GM23338 (cell line): ENCODE data around the gene SLC9A3. TPM values are rescaled to one million over a fixed set of nuclear protein-coding genes. Genes with fewer than 3 reads are reported as not detected.

Experiments
- ATAC-seq: fragments of 200-7000 bp; cut with Tn5 transposase; 3 replicates; pipeline ENCODE4 v1.9.1; 2020
- DNase-seq: peaks from one replicate; pipeline ENCODE4 v3.0.0-alpha.2; 2015; ENCODE audit warnings: low spot score
- H2AFZ ChIP-seq: fragments of 200-600 bp; sonication (generic); 2 replicates; pipeline ENCODE4 v1.8.0; 2016; ENCODE audit warnings: antibody characterized with exemption, mild to moderate bottlenecking, moderate library complexity
- H3F3A ChIP-seq: fragments of 200-600 bp; sonication (generic); replicated peaks from 2 replicates; pipeline ENCODE4 v1.8.0; 2017; ENCODE audit warnings: antibody characterized with exemption, mixed run types, low read depth
- H3K27ac ChIP-seq: fragments of 200-600 bp; sonication (generic); 2 replicates; pipeline ENCODE4 v1.6.1; 2016; ENCODE audit warnings: low read depth
- H3K27me3 ChIP-seq: fragments of 200-600 bp; sonication (generic); 2 replicates; pipeline ENCODE4 v1.8.0; 2016; ENCODE audit warnings: mild to moderate bottlenecking, mixed run types, moderate library complexity; ENCODE audit not compliant: insufficient read depth
- H3K36me3 ChIP-seq: fragments of 200-600 bp; sonication (generic); 2 replicates; pipeline ENCODE4 v1.8.0; 2016; ENCODE audit warnings: mild to moderate bottlenecking; ENCODE audit not compliant: insufficient read depth
- H3K4me1 ChIP-seq: fragments of 200-600 bp; sonication (generic); 2 replicates; pipeline ENCODE4 v1.8.0; 2016; ENCODE audit warnings: mild to moderate bottlenecking, moderate library complexity; ENCODE audit not compliant: insufficient read depth
- H3K4me2 ChIP-seq: fragments of 200-600 bp; sonication (generic); 2 replicates; pipeline ENCODE4 v1.7.1; 2017; ENCODE audit warnings: mixed run types
- H3K4me3 ChIP-seq: fragments of 200-600 bp; sonication (generic); 2 replicates; pipeline ENCODE4 v1.6.1; 2016; ENCODE audit warnings: mixed run types
- H3K79me2 ChIP-seq: fragments of 200-600 bp; sonication (generic); replicated peaks from 2 replicates; pipeline ENCODE4 v1.8.0; 2017; ENCODE audit warnings: mild to moderate bottlenecking; ENCODE audit not compliant: insufficient read depth
- H3K9me2 ChIP-seq: fragments of 200-600 bp; sonication (generic); 2 replicates; pipeline ENCODE4 v1.8.0; 2017; ENCODE audit not compliant: insufficient read depth
- H4K20me1 ChIP-seq: fragments of 200-600 bp; sonication (generic); replicated peaks from 2 replicates; pipeline ENCODE4 v1.8.0; 2017; ENCODE audit warnings: mild to moderate bottlenecking; ENCODE audit not compliant: insufficient read depth
- H3K27ac Mint-ChIP-seq: 2 replicates; pipeline ENCODE4 v1.8.0; 2020; ENCODE audit warnings: inconsistent platforms, mild to moderate bottlenecking, moderate library complexity, mixed read lengths
- H3K27me3 Mint-ChIP-seq: 3 replicates; pipeline ENCODE4 v1.8.0; 2022; ENCODE audit warnings: low read depth, mild to moderate bottlenecking, moderate library complexity, mixed read lengths, inconsistent platforms; ENCODE audit not compliant: insufficient read depth, poor library complexity
- H3K36me3 Mint-ChIP-seq: 3 replicates; pipeline ENCODE4 v1.8.0; 2021; ENCODE audit warnings: low read depth, mild to moderate bottlenecking, inconsistent platforms, moderate library complexity, mixed read lengths
- H3K4me1 Mint-ChIP-seq: 3 replicates; pipeline ENCODE4 v1.8.0; 2020; ENCODE audit warnings: mild to moderate bottlenecking, inconsistent platforms, mixed read lengths
- H3K4me3 Mint-ChIP-seq: 3 replicates; pipeline ENCODE4 v1.8.0; 2021; ENCODE audit warnings: moderate library complexity, mild to moderate bottlenecking, inconsistent platforms, mixed read lengths
- H3K9me3 Mint-ChIP-seq: 3 replicates; pipeline ENCODE4 v1.8.0; 2020; ENCODE audit warnings: moderate library complexity, mild to moderate bottlenecking, inconsistent platforms, mixed read lengths
- CREB1 ChIP-seq: fragments of 250-450 bp; sonication (Bioruptor Pico); IDR thresholded peaks from 2 replicates; pipeline ENCODE4 v1.5.0; 2020; ENCODE audit warnings: low read depth, mild to moderate bottlenecking, moderate library complexity
- EZH2 ChIP-seq: fragments of 200-600 bp; sonication (generic); IDR thresholded peaks from one replicate; pipeline ENCODE4 v1.8.0; 2017; ENCODE audit warnings: antibody characterized with exemption, mild to moderate bottlenecking, low read depth; ENCODE audit not compliant: unreplicated experiment
- EZH2phosphoT487 ChIP-seq: fragments of 200-600 bp; sonication (generic); IDR thresholded peaks from one replicate; pipeline ENCODE4 v1.8.1; 2018; ENCODE audit warnings: antibody characterized with exemption; ENCODE audit not compliant: unreplicated experiment
- JUNB ChIP-seq: IDR thresholded peaks from one replicate; pipeline ENCODE4 v1.6.1; 2016; ENCODE audit warnings: antibody characterized with exemption; ENCODE audit not compliant: unreplicated experiment
- STAT1 ChIP-seq: IDR thresholded peaks from one replicate; pipeline ENCODE4 v1.6.1; 2016; ENCODE audit warnings: antibody characterized with exemption; ENCODE audit not compliant: unreplicated experiment
- ZNF331 ChIP-seq: fragments of 250-450 bp; sonication (Bioruptor Pico); IDR thresholded peaks from 2 replicates; pipeline ENCODE4 v1.5.0; 2020; ENCODE audit warnings: low read depth, mild to moderate bottlenecking, moderate library complexity
- polyA plus RNA-seq: library from polyadenylated mRNA; unstranded; fragments of >200 nt; fragmentation: Nextera tagmentation; extraction: Ambion mirVana; gene quantifications from 2 replicates; pipeline ENCODE4 v1.2.1, GENCODE V29; 2016
- total RNA-seq: library from RNA; depleted of rRNA; stranded (reverse); fragments of >200 nt; shearing (Covaris generic); gene quantifications from 2 replicates; pipeline ENCODE4 v1.2.3, GENCODE V29; 2014
- TF ChIP-seq, protein P1 (sequence below): fragments of 250-450 bp; sonication (Bioruptor Pico); IDR thresholded peaks from 2 replicates; pipeline ENCODE4 v1.5.0; 2020; ENCODE audit warnings: mild to moderate bottlenecking, moderate library complexity

The SLC9A3 gene
- total and polyA plus RNA-seq, 2 experiments from 2014 or later, result 0.39 to 3.1 TPM

DNA sequence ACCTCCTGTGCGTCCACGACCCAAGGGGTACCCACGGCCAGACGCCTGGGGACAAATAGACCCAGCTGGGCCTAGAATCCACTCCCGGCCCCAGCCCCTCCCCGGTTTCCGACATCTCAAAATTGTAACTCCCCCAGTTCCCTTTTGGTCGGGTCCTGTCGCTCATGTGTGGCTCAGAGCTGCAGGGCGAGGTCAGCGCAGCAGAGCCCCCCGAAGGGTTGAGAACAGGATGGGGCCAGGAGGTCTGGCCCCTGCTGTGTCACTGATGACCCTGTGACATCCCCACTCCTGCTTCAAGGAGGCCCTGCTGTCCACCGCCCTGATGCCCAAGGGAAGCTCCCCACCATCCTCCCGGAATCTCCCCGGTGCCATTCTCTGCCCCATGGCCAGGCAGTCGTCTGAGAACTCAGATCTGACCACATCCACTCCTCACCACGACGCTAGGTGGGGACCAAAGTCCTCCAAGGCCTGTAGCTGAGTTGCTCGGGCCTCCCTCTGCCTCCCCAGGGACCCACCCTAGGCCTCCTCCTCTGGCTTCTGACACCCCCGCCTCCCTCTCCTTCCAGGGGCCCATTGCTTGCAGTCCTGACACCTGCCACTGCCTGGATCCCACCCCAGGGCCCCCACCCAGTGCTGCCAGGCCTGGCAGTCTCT, 3.9 kb downstream of the SLC9A3 start:
- no peak for DNase-seq
- TF ChIP-seq, protein P1, sequence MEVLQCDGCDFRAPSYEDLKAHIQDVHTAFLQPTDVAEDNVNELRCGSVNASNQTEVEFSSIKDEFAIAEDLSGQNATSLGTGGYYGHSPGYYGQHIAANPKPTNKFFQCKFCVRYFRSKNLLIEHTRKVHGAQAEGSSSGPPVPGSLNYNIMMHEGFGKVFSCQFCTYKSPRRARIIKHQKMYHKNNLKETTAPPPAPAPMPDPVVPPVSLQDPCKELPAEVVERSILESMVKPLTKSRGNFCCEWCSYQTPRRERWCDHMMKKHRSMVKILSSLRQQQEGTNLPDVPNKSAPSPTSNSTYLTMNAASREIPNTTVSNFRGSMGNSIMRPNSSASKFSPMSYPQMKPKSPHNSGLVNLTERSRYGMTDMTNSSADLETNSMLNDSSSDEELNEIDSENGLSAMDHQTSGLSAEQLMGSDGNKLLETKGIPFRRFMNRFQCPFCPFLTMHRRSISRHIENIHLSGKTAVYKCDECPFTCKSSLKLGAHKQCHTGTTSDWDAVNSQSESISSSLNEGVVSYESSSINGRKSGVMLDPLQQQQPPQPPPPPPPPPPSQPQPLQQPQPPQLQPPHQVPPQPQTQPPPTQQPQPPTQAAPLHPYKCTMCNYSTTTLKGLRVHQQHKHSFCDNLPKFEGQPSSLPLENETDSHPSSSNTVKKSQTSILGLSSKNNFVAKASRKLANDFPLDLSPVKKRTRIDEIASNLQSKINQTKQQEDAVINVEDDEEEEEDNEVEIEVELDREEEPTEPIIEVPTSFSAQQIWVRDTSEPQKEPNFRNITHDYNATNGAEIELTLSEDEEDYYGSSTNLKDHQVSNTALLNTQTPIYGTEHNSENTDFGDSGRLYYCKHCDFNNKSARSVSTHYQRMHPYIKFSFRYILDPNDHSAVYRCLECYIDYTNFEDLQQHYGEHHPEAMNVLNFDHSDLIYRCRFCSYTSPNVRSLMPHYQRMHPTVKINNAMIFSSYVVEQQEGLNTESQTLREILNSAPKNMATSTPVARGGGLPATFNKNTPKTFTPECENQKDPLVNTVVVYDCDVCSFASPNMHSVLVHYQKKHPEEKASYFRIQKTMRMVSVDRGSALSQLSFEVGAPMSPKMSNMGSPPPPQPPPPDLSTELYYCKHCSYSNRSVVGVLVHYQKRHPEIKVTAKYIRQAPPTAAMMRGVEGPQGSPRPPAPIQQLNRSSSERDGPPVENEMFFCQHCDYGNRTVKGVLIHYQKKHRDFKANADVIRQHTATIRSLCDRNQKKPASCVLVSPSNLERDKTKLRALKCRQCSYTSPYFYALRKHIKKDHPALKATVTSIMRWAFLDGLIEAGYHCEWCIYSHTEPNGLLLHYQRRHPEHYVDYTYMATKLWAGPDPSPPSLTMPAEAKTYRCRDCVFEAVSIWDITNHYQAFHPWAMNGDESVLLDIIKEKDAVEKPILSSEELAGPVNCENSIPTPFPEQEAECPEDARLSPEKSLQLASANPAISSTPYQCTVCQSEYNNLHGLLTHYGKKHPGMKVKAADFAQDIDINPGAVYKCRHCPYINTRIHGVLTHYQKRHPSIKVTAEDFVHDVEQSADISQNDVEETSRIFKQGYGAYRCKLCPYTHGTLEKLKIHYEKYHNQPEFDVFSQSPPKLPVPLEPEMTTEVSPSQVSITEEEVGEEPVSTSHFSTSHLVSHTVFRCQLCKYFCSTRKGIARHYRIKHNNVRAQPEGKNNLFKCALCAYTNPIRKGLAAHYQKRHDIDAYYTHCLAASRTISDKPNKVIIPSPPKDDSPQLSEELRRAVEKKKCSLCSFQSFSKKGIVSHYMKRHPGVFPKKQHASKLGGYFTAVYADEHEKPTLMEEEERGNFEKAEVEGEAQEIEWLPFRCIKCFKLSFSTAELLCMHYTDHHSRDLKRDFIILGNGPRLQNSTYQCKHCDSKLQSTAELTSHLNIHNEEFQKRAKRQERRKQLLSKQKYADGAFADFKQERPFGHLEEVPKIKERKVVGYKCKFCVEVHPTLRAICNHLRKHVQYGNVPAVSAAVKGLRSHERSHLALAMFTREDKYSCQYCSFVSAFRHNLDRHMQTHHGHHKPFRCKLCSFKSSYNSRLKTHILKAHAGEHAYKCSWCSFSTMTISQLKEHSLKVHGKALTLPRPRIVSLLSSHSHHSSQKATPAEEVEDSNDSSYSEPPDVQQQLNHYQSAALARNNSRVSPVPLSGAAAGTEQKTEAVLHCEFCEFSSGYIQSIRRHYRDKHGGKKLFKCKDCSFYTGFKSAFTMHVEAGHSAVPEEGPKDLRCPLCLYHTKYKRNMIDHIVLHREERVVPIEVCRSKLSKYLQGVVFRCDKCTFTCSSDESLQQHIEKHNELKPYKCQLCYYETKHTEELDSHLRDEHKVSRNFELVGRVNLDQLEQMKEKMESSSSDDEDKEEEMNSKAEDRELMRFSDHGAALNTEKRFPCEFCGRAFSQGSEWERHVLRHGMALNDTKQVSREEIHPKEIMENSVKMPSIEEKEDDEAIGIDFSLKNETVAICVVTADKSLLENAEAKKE, result no peak
- TF ChIP-seq STAT1, result no peak
- Mint-ChIP-seq H3K4me1 (peaks cover 17% of the 10 kb centered on the region), H3K4me3 (no peak overlapping the region), H3K9me3 (no peaks in the 10 kb centered on the region; the same call in 2 of the 3 replicates), H3K36me3 (no peaks in the 10 kb centered on the region; the same call in 2 of the 3 replicates), H3K27me3 (peaks cover 44% of the 10 kb centered on the region), H3K27ac (no peak overlapping the region)
- no peak for ATAC-seq
- H3K36me3 ChIP-seq, result no peaks in the 10 kb centered on the region
- no peaks in the 10 kb centered on the region for H3F3A ChIP-seq
- H3K4me2 ChIP-seq, result no peak overlapping the region
- peaks cover 8% of the 10 kb centered on the region; the same call in 1 of the 2 replicates for H3K9me2 ChIP-seq
- H3K4me1 ChIP-seq, result peaks cover 5% of the 10 kb centered on the region
- no peak overlapping the region for H3K27ac ChIP-seq
- no peak overlapping the region for H2AFZ ChIP-seq
- no peak overlapping the region for H3K4me3 ChIP-seq
- no peaks in the 10 kb centered on the region for H3K79me2 ChIP-seq
- H3K27me3 ChIP-seq, result peaks cover 40% of the 10 kb centered on the region
- H4K20me1 ChIP-seq, result 0 out of 2 replicates have a peak, but pooled peaks cover 3% of the 10 kb centered on the region

DNA sequence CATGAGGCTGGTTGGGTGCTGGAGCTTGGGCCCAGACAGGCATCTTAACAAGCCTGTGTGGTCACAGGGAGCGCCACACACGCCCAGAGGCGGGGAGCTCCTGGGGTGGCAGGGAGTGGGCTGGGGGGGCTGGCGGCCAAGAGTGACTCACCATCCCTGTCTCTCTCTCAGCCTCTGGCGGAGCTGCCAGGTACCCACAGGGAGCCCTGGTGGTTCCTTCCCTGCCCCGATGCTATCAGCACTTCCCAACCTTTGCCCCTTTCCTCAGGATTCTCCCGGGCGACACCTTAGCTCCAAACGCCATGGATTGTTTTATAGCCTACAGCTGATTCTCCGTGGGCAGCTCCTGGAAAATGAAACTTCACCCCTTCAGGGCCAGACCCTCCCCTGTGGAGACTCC, 5.5 kb downstream of the SLC9A3 start:
- Mint-ChIP-seq H3K9me3 (no peaks in the 10 kb centered on the region; the same call in 2 of the 3 replicates), H3K27me3 (peaks cover 42% of the 10 kb centered on the region), H3K36me3 (no peaks in the 10 kb centered on the region; the same call in 2 of the 3 replicates), H3K27ac (no peak overlapping the region), H3K4me1 (peaks cover 13% of the 10 kb centered on the region), H3K4me3 (no peak overlapping the region)
- Histone ChIP-seq H3K36me3 (no peaks in the 10 kb centered on the region), H3K4me2 (no peak overlapping the region), H3K79me2 (no peaks in the 10 kb centered on the region), H3F3A (no peaks in the 10 kb centered on the region), H2AFZ (no peak overlapping the region), H4K20me1 (0 out of 2 replicates have a peak, but pooled peaks cover 3% of the 10 kb centered on the region), H3K9me2 (peaks cover 8% of the 10 kb centered on the region; the same call in 1 of the 2 replicates), H3K27me3 (peaks cover 25% of the 10 kb centered on the region), H3K4me3 (no peak overlapping the region), H3K27ac (no peak overlapping the region), H3K4me1 (peaks cover 5% of the 10 kb centered on the region)
- DNase-seq, result no peak
- no peak for ATAC-seq
- TF ChIP-seq STAT1, result no peak
- TF ChIP-seq EZH2phosphoT487, result no peak
- no peak for TF ChIP-seq ZNF331
- no peak for TF ChIP-seq CREB1 (CRISPR knock-in tag)
- TF ChIP-seq JUNB, result no peak
- TF ChIP-seq EZH2, result no peak
